GM12878 (cell line): ENCODE results near the gene CIB4. TPM values are rescaled to one million over a fixed set of nuclear protein-coding genes. Genes with fewer than 3 reads are reported as not detected.

ENCODE experiments used
- ATAC-seq: fragments of 200-7000 bp; cut with Tn5 transposase; 3 replicates; pipeline ENCODE4 v1.9.1; 2020; ENCODE audit warnings: mild to moderate bottlenecking, moderate library complexity
- BruUV-seq: library from RNA; stranded (reverse); fragments of 400-500 nt; replicated peaks from 2 replicates; lab custom pipeline; 2021; lab: Mats Ljungman, UMichigan
- CTCF ChIA-PET: fragments of 300-600 bp; sonication (Branson Sonifier 250); formaldehyde crosslinking; extraction: SDS; loops from one replicate; lab custom pipeline; 2021; ENCODE audit warnings: inconsistent platforms; lab: Yijun Ruan, JAX
- POLR2A ChIA-PET: fragments of 350-600 bp; formaldehyde crosslinking; extraction: SDS; loops from one replicate; lab custom pipeline; 2021; ENCODE audit warnings: inconsistent platforms; lab: Charles Lee
- RAD21 ChIA-PET: fragments of 300-600 bp; sonication (Branson Sonifier 250); formaldehyde crosslinking; loops from one replicate; lab custom pipeline; 2023; ENCODE audit warnings: antibody characterized with exemption; ENCODE audit not compliant: unreplicated experiment; lab: Charles Lee
- SMC1A ChIA-PET: fragments of 300-600 bp; sonication (Branson Sonifier 250); formaldehyde crosslinking; loops from one replicate; lab custom pipeline; 2023; ENCODE audit not compliant: unreplicated experiment, uncharacterized antibody; lab: Charles Lee
- DNase-seq: peaks from one replicate; pipeline ENCODE4 v3.0.0-alpha.2; 2011; ENCODE audit warnings: low read depth, low spot score
- FAIRE-seq: peaks from 3 replicates; lab custom pipeline; 2011; peaks lifted over from hg19 to GRCh38; lab: Jason Lieb, UNC
- H2AFZ ChIP-seq: 2 replicates; pipeline ENCODE4 v1.6.0; 2011; ENCODE audit warnings: low read depth, low read length, control low read depth; ENCODE audit not compliant: control insufficient read depth
- H3K27ac ChIP-seq: 2 replicates; pipeline ENCODE4 v1.5.1; 2011; ENCODE audit warnings: control low read depth; ENCODE audit not compliant: control insufficient read depth, insufficient read depth
- H3K27me3 ChIP-seq, 2 experiments: replicated peaks in 1 of 2; 2 replicates each; pipeline versions ENCODE4 v1.6.0 to v1.6.1; 2011; ENCODE audit warnings: low read length in 1 of 2; ENCODE audit not compliant: control insufficient read depth in 2 of 2, insufficient read depth in 2 of 2
- H3K36me3 ChIP-seq, 2 experiments: 2 replicates each; pipeline ENCODE4 v1.5.1; 2011; ENCODE audit warnings: low read length in 1 of 2; ENCODE audit not compliant: control insufficient read depth in 2 of 2, insufficient read depth in 2 of 2
- H3K4me1 ChIP-seq: 2 replicates; pipeline ENCODE4 v1.6.1; 2011; ENCODE audit warnings: mild to moderate bottlenecking, low read length, moderate library complexity, mixed read lengths; ENCODE audit not compliant: control insufficient read depth, insufficient read depth
- H3K4me2 ChIP-seq: 2 replicates; pipeline ENCODE4 v1.6.0; 2011; ENCODE audit warnings: control low read depth; ENCODE audit not compliant: control insufficient read depth, insufficient read depth
- H3K4me3 ChIP-seq: fragments of 200-600 bp; sonication (generic); 2 replicates; pipeline ENCODE4 v1.5.1; 2016
- H3K79me2 ChIP-seq: 2 replicates; pipeline ENCODE4 v1.6.0; 2011; ENCODE audit warnings: low read length; ENCODE audit not compliant: control insufficient read depth, insufficient read depth
- H3K9ac ChIP-seq: 2 replicates; pipeline ENCODE4 v1.8.0; 2011; ENCODE audit warnings: low read length, control low read depth, mixed read lengths; ENCODE audit not compliant: control insufficient read depth, insufficient read depth
- H3K9me3 ChIP-seq: replicated peaks from 3 replicates; pipeline ENCODE4 v1.5.1; 2011; ENCODE audit warnings: mild to moderate bottlenecking, low read length; ENCODE audit not compliant: control insufficient read depth, insufficient read depth
- H4K20me1 ChIP-seq: 2 replicates; pipeline ENCODE4 v1.6.0; 2011; ENCODE audit not compliant: control insufficient read depth, insufficient read depth
- CHD1 ChIP-seq: IDR thresholded peaks from 2 replicates; pipeline ENCODE4 v1.6.1; 2012; ENCODE audit warnings: low read depth, low read length, improper control_type of control experiment
- FOXM1 ChIP-seq: IDR thresholded peaks from 2 replicates; pipeline ENCODE4 v1.6.1; 2012; ENCODE audit warnings: low read depth, mild to moderate bottlenecking, inconsistent platforms, low read length, moderate library complexity
- GATAD2B ChIP-seq: fragments of 450-650 bp; conservative IDR thresholded peaks from 2 replicates; pipeline ENCODE4 v1.6.1; 2017; ENCODE audit warnings: low read depth, mild to moderate bottlenecking, moderate library complexity
- MLLT1 ChIP-seq: fragments of 450-650 bp; IDR thresholded peaks from 2 replicates; pipeline ENCODE4 v1.6.1; 2016; ENCODE audit warnings: mild to moderate bottlenecking
- NFYB ChIP-seq: IDR thresholded peaks from 2 replicates; pipeline ENCODE4 v1.6.1; 2011; ENCODE audit warnings: low read depth, mild to moderate bottlenecking, low read length, improper control_type of control experiment, moderate library complexity; ENCODE audit not compliant: insufficient read depth
- PAX8 ChIP-seq: fragments of 450-650 bp; IDR thresholded peaks from 2 replicates; pipeline ENCODE4 v1.6.1; 2017; ENCODE audit warnings: mild to moderate bottlenecking, moderate library complexity
- POLR2AphosphoS5 ChIP-seq: IDR thresholded peaks from 2 replicates; pipeline ENCODE4 v1.6.1; 2011; ENCODE audit warnings: mild to moderate bottlenecking, low read length, inconsistent platforms
- RAD21 ChIP-seq: IDR thresholded peaks from 2 replicates; pipeline ENCODE4 v1.6.1; 2011; ENCODE audit warnings: mild to moderate bottlenecking, low read depth, low read length, moderate library complexity; ENCODE audit not compliant: insufficient read depth
- SMAD5 ChIP-seq: IDR thresholded peaks from 2 replicates; pipeline ENCODE4 v1.6.1; 2016; ENCODE audit warnings: antibody characterized with exemption, low read depth
- STAT1 ChIP-seq: fragments of 450-650 bp; conservative IDR thresholded peaks from 2 replicates; pipeline ENCODE4 v1.6.1; 2014; ENCODE audit warnings: antibody characterized with exemption, mild to moderate bottlenecking
- TCF7 ChIP-seq: IDR thresholded peaks from 2 replicates; pipeline ENCODE4 v1.6.1; 2014; ENCODE audit warnings: antibody characterized with exemption, borderline replicate concordance
- ZNF687 ChIP-seq: fragments of 450-650 bp; IDR thresholded peaks from 2 replicates; pipeline ENCODE4 v1.6.1; 2017; ENCODE audit warnings: mild to moderate bottlenecking, moderate library complexity
- WGBS: methylation state at CpG from one replicate; pipeline ENCODE4 v1.1.6; 2016; ENCODE audit warnings: low lambda C conversion rate; ENCODE audit not compliant: insufficient replicate concordance, insufficient coverage; ENCODE audit errors: missing lambda C conversion rate; 5-methylcytosine and 5-hydroxymethylcytosine counted together
- in situ Hi-C: fragments of 300-500 bp; cut with MboI; formaldehyde crosslinking; loops from 9 replicates; pipeline ENCODE4 v1.14.3; 2018; ENCODE audit warnings: mixed read lengths
- intact Hi-C: fragments of 100-400 bp; cut with micrococcal nuclease; formaldehyde crosslinking; loops from one replicate; pipeline ENCODE4 v1.14.2; 2022; ENCODE audit not compliant: unreplicated experiment
- polyA plus RNA-seq, 11 experiments: library from polyadenylated mRNA; depleted of rRNA in 4 of 11; unstranded in 6 of 11; stranded (reverse) in 5 of 11; fragments of >200 nt; fragmentation: Nextera tagmentation in 4 of 11; fragmentation: Illumina TruSeq in 1 of 11; extraction: Ambion mirVana in 4 of 11; extraction: Trizol in 1 of 11; gene quantifications; 1 replicate in 1 of 11; 2 replicates in 10 of 11; pipeline versions ENCODE4 v1.2.1 to v1.2.3, GENCODE V29; 2011 to 2016; ENCODE audit warnings: inconsistent platforms in 2 of 11, missing spikeins in 2 of 11, low read depth in 1 of 11
- total RNA-seq, 4 experiments: library from RNA; depleted of rRNA in 3 of 4; stranded (reverse); fragments of >200 nt in 3 of 4; fragmentation: Illumina TruSeq in 1 of 4; extraction: Trizol in 1 of 4; gene quantifications; 2 replicates each; pipeline versions ENCODE4 v1.2.1 to v1.2.3, GENCODE V29; 2013 to 2021
- TF ChIP-seq, protein P1 (sequence below): IDR thresholded peaks from 2 replicates; pipeline ENCODE4 v1.6.1; 2011; ENCODE audit warnings: low read depth, low read length, improper control_type of control experiment, borderline replicate concordance
- TF ChIP-seq, protein P2 (sequence below): fragments of 450-650 bp; IDR thresholded peaks from 2 replicates; pipeline ENCODE4 v1.6.1; 2017; ENCODE audit warnings: low read depth, mild to moderate bottlenecking, moderate library complexity

Gene CIB4
- total and polyA plus RNA-seq, 10 of the 15 experiments (the other 5 are each of a cell fraction or from before 2014, with no cell fraction given) = not detected

- BruUV-seq = no TSS peak
- no peaks in the 10 kb centered on the region for H3K36me3 ChIP-seq
- H3K27ac ChIP-seq = no peak overlapping the region
- no peak for FAIRE-seq
- no peaks in the 10 kb centered on the region for H3K4me1 ChIP-seq
- SMC1A ChIA-PET = no interaction called here
- CTCF ChIA-PET = no interaction called here
- 23% methylated on average over 6 of the region's 6 CpGs for WGBS
- no peak for TF ChIP-seq MLLT1
- TF ChIP-seq GATAD2B = no peak
- no peak for TF ChIP-seq TCF7
- no peak for TF ChIP-seq PAX8
- no peak for TF ChIP-seq RAD21
- TF ChIP-seq STAT1 = no peak
- no peak for TF ChIP-seq FOXM1
- TF ChIP-seq NFYB = no peak
- TF ChIP-seq ZNF687 = no peak
- no peak for TF ChIP-seq POLR2AphosphoS5
- TF ChIP-seq, protein P1, sequence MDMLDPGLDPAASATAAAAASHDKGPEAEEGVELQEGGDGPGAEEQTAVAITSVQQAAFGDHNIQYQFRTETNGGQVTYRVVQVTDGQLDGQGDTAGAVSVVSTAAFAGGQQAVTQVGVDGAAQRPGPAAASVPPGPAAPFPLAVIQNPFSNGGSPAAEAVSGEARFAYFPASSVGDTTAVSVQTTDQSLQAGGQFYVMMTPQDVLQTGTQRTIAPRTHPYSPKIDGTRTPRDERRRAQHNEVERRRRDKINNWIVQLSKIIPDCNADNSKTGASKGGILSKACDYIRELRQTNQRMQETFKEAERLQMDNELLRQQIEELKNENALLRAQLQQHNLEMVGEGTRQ = no peak
- no peak for TF ChIP-seq CHD1
- TF ChIP-seq, protein P2, sequence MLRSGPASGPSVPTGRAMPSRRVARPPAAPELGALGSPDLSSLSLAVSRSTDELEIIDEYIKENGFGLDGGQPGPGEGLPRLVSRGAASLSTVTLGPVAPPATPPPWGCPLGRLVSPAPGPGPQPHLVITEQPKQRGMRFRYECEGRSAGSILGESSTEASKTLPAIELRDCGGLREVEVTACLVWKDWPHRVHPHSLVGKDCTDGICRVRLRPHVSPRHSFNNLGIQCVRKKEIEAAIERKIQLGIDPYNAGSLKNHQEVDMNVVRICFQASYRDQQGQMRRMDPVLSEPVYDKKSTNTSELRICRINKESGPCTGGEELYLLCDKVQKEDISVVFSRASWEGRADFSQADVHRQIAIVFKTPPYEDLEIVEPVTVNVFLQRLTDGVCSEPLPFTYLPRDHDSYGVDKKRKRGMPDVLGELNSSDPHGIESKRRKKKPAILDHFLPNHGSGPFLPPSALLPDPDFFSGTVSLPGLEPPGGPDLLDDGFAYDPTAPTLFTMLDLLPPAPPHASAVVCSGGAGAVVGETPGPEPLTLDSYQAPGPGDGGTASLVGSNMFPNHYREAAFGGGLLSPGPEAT = no peak
- TF ChIP-seq SMAD5 = no peak
- in situ Hi-C loops (no loop called here), intact Hi-C loops (no loop called here)
- H3K4me2 ChIP-seq = no peak overlapping the region
- POLR2A ChIA-PET = no interaction called here
- no peaks in the 10 kb centered on the region for H3K79me2 ChIP-seq
- H3K9me3 ChIP-seq = no peaks in the 10 kb centered on the region
- no peak for ATAC-seq
- H3K27me3 ChIP-seq = no peaks in the 10 kb centered on the region; a peak in 1 of 4 replicates
- DNase-seq = no peak
- H2AFZ ChIP-seq = no peak overlapping the region
- H3K4me3 ChIP-seq = no peak overlapping the region
- no peaks in the 10 kb centered on the region for H4K20me1 ChIP-seq
- H3K9ac ChIP-seq = no peak overlapping the region
- RAD21 ChIA-PET = no interaction called here
These were observed 7.3 kb upstream of the CIB4 start for GRCh38 chr2:26648516-26648915.
